Choroid plexus epithelial cell (primary cell): ENCODE results near the gene KPTN.

Source experiments
- DNase-seq: peaks from one replicate; pipeline ENCODE4 v3.0.0-alpha.2; 2010; ENCODE audit warnings: low read depth
- H3K4me3 ChIP-seq: 2 replicates; pipeline ENCODE4 v1.5.1; 2011; ENCODE audit warnings: low read depth, mild to moderate bottlenecking, control low read depth, low read length, moderate library complexity
- CTCF ChIP-seq: conservative IDR thresholded peaks from 2 replicates; pipeline ENCODE4 v1.5.1; 2011; ENCODE audit warnings: low read depth, mild to moderate bottlenecking, control low read depth, inconsistent platforms, low read length, moderate library complexity

The KPTN gene

GRCh38 chr19:47444388-47444821 lies 39.6 kb downstream of the KPTN start:
- DNase-seq = no peak
- TF ChIP-seq CTCF = no peak
- no peak overlapping the region for H3K4me3 ChIP-seq

- DNase-seq = no peak
- TF ChIP-seq CTCF = no peak
- no peak overlapping the region for H3K4me3 ChIP-seq
Measured at GRCh38 chr19:47443331-47443730, 40.7 kb downstream of the KPTN start.

- no peak for TF ChIP-seq CTCF
- no peak for DNase-seq
- H3K4me3 ChIP-seq = no peak overlapping the region
Measured at GRCh38 chr19:47438793-47439220, 45.2 kb downstream of the KPTN start.

- TF ChIP-seq CTCF = no peak
- no peak overlapping the region for H3K4me3 ChIP-seq
- DNase-seq = no peak
Measured at GRCh38 chr19:47437500-47437899, 46.5 kb downstream of the KPTN start.

GRCh38 chr19:47436712-47437401 lies 47.2 kb downstream of the KPTN start:
- no peak overlapping the region for H3K4me3 ChIP-seq
- peak; percentile 88 for TF ChIP-seq CTCF
- peak; percentile 68 for DNase-seq

GRCh38 chr19:47435883-47436417 lies 48.1 kb downstream of the KPTN start:
- TF ChIP-seq CTCF = no peak
- no peak overlapping the region for H3K4me3 ChIP-seq
- no peak for DNase-seq

- no peak overlapping the region for H3K4me3 ChIP-seq
- DNase-seq = no peak
- no peak for TF ChIP-seq CTCF
Measured at GRCh38 chr19:47435196-47435595, 48.8 kb downstream of the KPTN start.
